Adipose tissue (tissue), 3 donors: Measurements from ENCODE around the gene DKKL1. TPM values are rescaled to one million over a fixed set of nuclear protein-coding genes. Genes with fewer than 3 reads are reported as not detected.
"Not testable (repeated sequence)": the region's sequence is repeated elsewhere in the genome, so short reads cannot be mapped to it uniquely, and the experiment has no call there.

Source experiments
- H3K27ac ChIP-seq: one replicate; pipeline ENCODE4 v1.5.1; 2013; ENCODE audit warnings: low read depth, low read length
- WGBS, 3 donors: extraction: QIAGEN DNeasy Blood & Tissue Kit; methylation state at CpG; one replicate each; pipeline ENCODE4 v1.1.7; 2013; 5-methylcytosine and 5-hydroxymethylcytosine counted together
- polyA plus RNA-seq, 3 donors: library from polyadenylated mRNA; stranded (reverse); fragments of 200-250 nt; gene quantifications; one replicate each; pipeline ENCODE4 v1.2.3, GENCODE V29; 2013
- donor health status: healthy with polysubstance abuse.
- donor health status: Bipolar disorder and iron deficiency.
- donor health status: healthy.

DKKL1 gene
- under 1 TPM in 2 of 3 donors, not detected in 1; 0.21 to 0.61 TPM for polyA plus RNA-seq

DNA sequence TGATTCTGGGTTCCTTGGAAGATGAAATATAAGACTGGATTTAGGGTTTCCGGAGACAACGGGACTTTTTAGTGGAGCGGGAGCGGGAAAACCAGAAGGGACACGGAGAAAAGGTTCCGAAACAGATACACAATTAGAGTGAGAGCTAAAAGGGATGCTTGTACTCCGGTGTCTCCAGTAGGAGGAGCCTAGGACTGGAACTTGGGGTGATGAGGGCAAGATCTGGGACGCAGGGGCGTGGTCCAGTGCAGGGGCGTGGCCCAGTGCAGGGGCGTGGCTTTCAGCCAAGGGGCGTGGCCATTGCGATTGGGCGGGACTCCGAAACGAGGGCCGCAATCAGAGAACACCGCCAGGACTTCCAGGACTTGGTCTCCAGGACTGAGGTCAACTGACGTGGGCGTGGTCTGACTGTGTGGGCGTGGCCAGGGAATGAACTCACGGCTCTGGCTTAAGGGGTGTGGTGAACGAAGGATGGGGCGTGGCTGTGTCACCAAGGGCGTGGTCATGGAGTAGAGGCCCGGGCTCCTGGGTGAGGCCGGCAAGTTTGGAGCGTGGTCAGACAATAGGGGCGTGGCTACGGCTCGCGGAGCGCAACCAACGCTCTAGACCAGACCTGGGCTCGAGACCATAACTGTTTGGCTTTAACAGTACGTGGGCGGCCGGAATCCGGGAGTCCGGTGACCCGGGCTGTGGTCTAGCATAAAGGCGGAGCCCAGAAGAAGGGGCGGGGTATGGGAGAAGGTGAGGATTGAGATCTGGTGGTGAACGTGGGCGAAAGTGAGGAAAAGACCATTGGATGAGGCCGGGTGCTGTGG, at the start of gene DKKL1:
DKKL1 (plus strand) TSS at position 610 of the 815 bp plus-strand sequence; CDS start at position 732, 122 bp downstream.
- WGBS, 3 donors = 1 to 2% (median 1%) methylated on average over 46 of the region's 46 CpGs
- H3K27ac ChIP-seq = no peak within 1 kb of the TSS

DNA sequence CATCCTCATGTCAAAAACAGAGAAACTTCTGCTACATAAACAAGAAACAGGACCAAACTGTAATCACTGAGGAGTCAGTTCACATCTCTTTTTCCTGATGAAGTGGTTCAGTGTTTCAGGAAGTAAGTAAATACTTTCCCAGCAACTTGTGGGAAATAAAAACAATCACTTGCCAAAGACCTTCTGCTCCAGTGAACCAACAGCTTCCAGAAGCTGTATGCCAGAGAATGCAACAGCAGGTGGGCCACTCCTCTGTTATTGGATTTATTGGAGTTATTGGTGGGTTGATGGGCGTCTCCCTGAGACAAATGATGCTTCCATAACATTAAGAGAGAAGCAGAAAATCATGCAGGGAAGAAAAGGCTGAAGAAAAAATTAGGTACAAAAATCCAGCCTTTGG, 48.6 kb upstream of the DKKL1 start:
- WGBS, 3 donors = 73 to 90% (median 76%) methylated on average over 1 of the region's 1 CpG

DNA sequence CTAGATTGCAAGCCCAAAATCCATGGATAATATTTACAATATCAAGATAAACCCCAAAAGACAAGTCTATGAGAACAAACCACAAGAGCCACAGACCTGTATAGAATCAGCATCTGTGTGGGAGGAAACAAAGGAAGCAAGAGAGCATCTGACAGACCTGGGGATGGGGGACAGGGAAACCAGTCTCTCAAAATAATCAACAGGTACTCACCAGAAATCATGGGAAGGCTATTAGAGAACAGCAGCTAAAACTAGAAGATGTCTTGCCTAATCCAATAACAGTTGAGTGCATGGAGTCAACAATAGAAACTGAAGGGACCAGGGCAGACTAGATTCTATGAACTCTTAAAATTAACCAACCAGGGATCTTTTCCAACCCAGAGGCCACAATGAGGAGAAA, 47.4 kb upstream of the DKKL1 start:
- H3K27ac ChIP-seq = no peak overlapping the region

More for the DNA sequence above, 48.6 kb upstream of the DKKL1 start:
- no peak overlapping the region for H3K27ac ChIP-seq

DNA sequence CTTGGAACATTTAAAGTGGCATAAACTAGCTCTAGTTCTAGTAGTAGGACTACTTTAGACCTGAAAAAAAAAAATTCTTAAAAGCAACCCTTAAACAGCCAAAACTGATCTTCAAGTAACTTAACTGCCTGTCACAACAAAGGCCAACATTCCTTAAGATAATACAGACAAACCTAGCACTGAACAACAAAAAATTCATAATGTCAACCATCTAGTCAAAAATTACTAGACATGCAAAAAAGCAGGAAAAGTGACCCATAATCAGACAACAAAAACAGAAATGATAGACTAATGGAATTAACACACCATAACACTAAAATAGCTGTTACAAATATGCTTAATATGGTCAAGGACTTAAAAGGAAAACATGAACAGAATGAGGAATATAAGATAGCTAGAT, 45.4 kb upstream of the DKKL1 start:
- no peak overlapping the region for H3K27ac ChIP-seq

DNA sequence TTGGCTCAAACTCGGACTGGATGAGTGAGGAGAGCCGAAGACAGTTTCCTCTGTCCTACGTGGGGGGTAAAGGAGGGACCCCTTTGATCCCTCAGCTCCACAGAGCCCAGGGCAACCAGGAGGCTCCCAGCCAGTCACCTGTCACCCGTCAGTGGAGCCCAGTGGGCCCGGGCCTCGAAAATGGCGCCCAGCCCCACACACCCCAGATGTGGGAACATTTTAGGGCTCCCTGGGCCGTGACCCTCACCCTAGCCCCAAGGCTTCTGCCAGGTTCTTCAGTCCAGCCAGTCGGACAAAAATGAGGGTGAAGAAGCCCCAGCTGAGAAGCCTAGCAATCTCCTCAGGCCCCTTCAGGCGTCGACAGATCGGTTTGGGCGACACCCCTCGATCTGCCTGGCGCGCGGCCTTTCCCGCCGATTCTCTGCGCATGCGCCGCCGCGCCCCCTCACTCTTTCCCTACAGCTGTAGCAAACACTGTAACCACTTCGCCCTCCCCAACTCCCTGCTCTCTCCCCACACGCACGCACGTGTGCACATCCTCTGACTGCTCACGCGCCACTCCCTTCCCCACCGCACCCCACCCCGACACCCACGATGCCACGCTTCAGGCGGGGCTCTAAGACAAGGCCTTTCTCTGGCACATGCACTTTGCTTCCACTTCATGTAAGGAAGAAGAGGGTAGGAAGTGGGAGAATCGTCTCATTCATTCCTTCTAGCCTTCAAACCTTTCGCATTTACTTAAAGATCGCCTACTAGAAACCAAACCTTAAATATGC, 38.7 kb upstream of the DKKL1 start, which contains the start of gene SLC6A16:
SLC6A16 (minus strand) TSS at position 391 of the 776 bp plus-strand sequence. CDS start 13,844 bp downstream, outside the sequence.
- WGBS, 3 donors = 92 to 94% (median 94%) methylated on average over 36 to 38 of the region's 38 CpGs
- H3K27ac ChIP-seq = no peak within 1 kb of the TSS

DNA sequence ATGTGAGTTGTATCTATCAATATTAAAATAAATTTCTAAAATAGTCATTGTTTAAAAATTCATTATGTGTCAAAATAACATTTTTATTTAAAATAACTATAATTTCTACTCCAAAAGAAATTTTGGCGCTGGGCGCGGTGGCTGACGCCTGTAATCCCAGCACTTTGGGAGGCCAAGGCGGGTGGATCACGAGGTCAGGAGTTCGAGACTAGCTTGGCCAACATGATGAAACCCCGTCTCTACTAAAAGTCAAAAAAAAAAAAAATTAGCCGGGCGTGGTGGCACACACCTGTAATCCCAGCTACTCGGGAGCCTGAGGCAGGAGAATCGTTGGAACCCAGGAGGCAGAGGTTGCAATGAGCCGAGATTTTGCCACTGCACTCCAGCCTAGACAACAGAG, 37.9 kb upstream of the DKKL1 start:
- WGBS, 3 donors = 92 to 96% (median 94%) methylated on average over 13 of the region's 13 CpGs
- not testable (repeated sequence) for H3K27ac ChIP-seq

DNA sequence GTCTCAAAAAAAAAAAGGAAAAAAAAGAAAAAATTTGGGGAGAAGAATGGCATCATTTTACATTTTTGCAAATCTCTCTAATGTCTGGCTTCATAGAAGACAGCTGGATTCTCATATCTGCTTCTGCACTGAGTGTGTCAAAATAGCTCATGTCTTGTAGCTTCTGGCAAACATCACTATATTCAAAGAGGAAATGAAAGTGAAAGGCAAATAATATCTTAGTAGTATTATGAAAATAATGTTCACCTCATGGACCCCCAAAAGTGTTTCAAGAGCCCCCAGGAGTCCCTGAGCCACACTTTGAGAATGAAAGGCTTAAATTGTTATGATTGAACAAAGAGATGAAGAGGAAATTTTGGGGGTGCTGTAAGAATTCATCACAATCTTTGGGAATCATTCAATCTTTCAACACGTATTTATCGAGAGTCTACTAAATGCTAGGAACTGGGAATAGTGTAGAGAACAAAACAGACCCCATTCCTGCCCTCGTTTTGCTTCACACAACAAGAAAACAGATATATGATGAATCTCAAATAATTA, 37.4 kb upstream of the DKKL1 start:
- H3K27ac ChIP-seq = no peak overlapping the region
- 83 to 93% (median 91%) methylated on average over 3 of the region's 3 CpGs for WGBS, 3 donors

DNA sequence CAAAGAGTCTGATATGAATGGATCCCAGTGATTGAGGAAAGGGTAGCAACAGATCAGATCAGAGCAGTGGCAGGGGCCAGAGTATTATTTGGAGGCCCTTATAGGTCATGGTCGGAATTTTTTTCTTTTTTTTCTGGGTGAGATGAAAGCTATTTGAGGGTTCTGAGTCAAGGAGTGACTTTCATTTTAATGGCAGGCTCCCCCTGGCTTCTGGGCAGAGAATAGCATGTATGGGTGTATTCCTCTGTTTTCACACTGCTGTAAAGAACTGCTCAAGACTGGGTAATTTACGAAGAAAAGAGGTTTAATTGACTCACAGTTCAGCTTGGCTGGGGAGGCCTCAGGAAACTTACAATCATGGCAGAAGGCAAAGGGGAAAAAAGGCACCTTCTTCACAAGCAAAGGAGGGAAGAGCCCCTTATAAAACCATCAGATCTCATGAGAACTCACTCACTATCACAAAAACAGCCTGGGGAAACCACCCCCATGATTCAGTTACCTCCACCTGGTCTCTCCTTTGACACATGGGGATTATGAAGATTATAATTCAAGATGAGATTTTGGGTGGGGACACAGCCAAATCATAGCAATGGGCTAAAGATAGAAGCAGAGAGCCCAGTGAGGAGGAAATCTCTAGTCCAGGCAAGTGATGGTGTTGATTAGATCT, 35.7 kb upstream of the DKKL1 start:
- WGBS, 3 donors = 58 to 69% (median 65%) methylated on average over 2 of the region's 2 CpGs
- H3K27ac ChIP-seq = no peak overlapping the region

DNA sequence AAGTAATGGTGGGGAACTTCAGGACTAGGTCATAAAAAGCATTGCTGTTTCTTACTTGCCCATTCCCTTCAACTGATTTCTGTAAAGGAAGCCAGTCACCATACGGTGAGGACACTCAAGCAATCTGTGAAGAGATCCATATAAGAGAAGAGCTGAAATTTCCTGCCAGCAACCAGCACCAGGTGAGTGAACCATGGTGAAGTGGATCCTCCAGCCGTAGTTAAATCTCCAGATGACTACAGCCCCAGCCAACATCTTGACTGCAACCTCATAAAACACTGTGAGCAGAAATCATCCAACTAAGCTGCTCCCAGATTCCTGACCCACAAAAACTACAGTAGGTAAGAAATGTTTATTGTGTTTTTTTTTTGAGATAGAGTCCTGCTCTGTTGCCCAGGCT, 34.9 kb upstream of the DKKL1 start:
- H3K27ac ChIP-seq = no peak overlapping the region
- 91 to 95% (median 94%) methylated on average over 2 of the region's 2 CpGs for WGBS, 3 donors

DNA sequence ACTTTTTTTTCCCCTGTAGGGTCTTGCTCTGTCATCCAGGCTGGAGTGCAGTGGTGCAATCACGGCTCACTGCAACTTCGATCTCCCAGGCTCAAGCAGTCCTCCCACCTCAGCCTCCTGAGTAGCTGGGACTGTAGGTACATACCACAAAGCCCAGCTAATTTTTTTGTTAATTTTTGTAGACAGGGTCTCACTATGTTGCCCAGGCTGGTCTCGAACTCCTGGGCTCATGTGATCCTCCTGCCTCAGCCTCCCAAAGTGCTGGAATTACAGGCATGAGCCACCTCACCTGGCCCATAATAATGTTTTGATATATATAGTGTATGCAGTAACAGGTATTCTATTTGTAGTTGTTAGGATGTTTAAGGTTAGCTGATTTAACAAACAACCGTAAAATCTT, 32.5 kb upstream of the DKKL1 start:
- H3K27ac ChIP-seq = not testable (repeated sequence)
- 94 to 99% (median 98%) methylated on average over 4 of the region's 4 CpGs for WGBS, 3 donors

DNA sequence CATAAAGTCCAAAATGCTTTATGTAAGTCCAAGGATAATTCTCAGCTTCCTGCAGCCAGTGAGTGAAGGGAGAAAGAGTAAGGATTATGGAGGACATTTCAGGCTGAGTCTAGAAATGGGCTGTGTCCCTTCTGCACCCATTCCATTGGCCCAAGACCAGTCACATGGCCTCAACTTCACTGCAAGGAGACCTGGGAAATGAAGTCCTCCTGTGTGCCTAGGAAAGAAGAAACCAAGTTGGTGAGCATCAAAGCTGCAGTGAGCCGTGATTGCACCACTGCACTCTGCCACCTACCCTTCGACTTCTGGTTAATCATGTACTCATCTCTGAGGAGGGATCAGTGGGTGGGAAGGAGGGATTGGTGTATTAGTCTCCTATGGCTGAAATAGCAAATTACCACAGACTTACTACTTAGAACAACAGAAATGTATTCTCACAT, 32.0 kb upstream of the DKKL1 start:
- H3K27ac ChIP-seq = no peak overlapping the region
- WGBS, 3 donors = 54 to 68% (median 63%) methylated on average over 2 of the region's 2 CpGs

DNA sequence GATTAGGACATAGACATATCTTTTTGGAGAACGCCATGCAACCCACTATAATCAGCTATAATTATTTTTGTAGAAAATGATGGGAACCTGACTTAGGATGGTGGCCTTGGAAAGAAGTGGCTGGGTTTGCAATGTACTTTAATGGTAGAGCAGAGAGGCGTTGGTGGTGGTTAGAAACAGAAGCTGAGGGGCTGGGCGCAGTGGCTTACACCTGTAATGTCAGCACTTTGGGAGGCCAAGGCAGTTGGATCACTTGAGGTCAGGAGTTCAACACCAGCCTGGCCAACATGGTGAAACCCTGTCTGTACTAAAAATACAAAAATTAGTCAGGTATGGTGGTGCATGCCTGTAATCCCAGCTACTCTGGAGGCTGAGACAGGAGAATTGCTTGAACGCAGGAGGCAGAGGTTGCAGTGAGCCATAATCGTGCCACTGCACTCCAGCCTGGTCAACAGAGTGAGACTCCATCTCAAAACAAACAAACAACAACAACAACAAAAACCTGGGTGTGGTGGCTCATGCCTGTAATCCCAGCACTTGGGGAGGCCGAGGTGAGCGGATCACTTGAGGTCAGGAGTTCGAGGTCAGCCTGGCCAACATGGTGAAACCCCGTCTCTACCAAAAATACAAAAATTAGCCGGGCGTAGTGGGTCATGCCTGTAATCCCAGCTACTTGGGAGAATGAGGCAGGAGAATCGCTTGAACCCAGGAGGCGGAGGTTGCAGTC, 30.8 kb upstream of the DKKL1 start:
- WGBS, 3 donors = 85 to 95% (median 89%) methylated on average over 13 of the region's 13 CpGs
- H3K27ac ChIP-seq = not testable (repeated sequence)

DNA sequence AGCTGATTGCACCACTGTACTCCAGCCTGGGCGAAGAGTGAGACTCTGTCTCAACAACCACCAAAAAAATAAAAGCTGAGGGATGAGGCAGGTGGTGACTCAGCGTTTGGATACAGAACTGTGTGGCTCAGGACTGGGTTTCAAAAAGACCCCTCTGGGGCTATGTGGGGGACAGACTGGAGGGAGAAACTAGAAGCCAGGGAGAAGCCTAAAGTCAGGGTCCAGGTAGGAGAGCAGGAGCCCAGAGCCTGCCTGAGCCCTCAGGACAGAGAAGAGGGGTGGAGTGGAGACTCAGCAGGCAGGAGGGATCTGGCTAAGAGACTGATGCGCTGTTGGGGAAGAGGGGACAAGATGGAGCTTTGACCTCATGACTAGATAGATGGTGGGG, 30.3 kb upstream of the DKKL1 start:
- H3K27ac ChIP-seq = no peak overlapping the region
- 52 to 80% (median 60%) methylated on average over 3 of the region's 3 CpGs for WGBS, 3 donors

DNA sequence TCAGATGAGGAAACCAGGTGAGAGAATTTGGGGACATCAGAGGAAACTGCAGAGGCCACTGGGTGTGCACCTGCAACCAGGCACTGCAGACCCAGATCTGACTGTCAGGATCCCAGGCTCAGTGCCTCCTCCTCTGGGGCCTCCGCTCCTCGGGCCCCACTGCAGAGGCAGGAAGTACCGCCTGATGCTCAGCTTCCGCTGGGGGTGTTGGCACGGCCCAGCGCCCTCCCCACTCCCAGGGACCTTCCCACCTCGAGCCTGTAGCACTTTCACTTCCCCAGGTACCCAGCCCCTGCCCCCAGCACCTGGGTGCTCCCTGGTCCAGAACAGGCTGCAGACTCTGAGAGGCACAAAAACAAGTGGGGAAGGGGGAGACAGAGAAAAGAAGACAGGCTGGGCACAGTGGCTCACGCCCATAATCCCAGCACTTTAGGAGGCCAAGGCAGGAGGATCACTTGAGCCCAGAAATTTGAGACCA, 29.8 kb upstream of the DKKL1 start:
- 28 to 65% (median 34%) methylated on average over 7 to 8 of the region's 8 CpGs for WGBS, 3 donors
- no peak overlapping the region for H3K27ac ChIP-seq

DNA sequence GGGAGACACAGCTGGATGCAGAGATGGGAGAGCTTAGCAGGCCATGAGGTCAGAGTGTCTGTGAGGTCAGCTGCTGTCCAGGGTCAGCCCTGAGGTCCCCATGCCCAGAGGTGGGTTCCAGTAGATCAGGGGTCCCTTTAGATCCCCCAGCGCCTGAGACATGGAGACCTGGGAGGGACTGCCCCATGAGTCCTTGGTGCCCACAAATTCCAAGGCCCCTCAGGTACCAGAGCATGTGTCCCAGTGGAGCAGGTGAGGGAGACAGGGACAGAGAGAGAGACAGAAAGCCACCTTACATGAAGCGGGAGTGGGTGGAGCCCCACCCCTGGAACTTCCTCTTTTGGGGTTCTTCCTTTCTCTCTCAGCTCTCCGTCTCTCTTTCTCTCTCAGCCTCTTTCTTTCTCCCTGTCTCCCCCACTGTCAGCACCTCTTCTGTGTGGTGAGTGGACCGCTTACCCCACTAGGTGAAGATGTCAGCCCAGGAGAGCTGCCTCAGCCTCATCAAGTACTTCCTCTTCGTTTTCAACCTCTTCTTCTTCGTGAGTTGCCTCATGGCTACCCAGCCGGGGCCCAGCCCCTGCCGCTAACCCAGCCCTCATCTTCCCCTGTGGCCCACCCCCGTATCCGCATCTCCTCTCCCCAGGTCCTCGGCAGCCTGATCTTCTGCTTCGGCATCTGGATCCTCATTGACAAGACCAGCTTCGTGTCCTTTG, 28.4 kb upstream of the DKKL1 start, which contains the start of gene CD37:
CD37 (plus strand) TSS at position 336 of the 713 bp plus-strand sequence; CDS start at position 471, 135 bp downstream.
- WGBS, 3 donors = 50 to 83% (median 58%) methylated on average over 13 of the region's 13 CpGs
- no peak within 1 kb of the TSS for H3K27ac ChIP-seq

DNA sequence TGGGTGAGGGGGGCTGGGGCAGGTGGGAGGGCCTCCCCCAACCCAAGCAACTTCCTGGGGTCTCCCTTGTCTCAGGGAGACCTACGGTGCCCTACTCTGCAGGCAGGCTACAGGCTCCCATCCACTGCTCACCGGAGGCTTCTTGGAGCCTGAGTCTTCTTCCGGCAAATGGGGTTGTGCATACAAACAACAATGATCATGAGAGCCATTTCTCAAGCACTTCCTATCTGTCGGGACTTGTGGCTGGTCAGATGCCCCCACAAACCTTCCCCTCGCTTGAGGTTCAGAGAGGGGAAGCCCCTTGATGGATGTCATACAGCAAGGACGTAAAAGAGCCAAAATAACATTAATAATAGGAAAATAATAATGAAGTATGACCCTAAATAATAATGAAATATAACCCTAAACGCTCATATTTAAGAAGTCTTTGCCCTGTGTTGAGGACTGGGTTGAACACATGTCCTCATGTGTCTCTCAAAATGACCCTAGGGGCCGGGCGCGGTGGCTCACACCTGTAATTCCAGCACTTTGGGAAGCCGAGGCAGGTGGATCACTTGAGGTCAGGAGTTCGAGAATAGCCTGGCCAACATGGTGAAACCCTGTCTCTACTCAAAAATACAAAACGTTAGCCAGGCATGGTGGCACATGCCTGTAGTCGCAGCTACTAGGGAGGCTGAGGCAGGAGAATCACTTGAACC, 27.7 kb upstream of the DKKL1 start:
- WGBS, 3 donors = 68 to 86% (median 76%) methylated on average over 14 of the region's 14 CpGs
- H3K27ac ChIP-seq = no peak overlapping the region
